NCI-H1105 treated with DMSO at 0.1 percent for 48 hours (cell line): ENCODE data around the gene EEA1.
"Not testable (repeated sequence)": the region's sequence is repeated elsewhere in the genome, so short reads cannot be mapped to it uniquely, and the experiment has no call there.

Experiments used
- DNase-seq: peaks from one replicate; lab custom pipeline; 2025; lab: John Stamatoyannopoulos, UW

EEA1 gene

DNA sequence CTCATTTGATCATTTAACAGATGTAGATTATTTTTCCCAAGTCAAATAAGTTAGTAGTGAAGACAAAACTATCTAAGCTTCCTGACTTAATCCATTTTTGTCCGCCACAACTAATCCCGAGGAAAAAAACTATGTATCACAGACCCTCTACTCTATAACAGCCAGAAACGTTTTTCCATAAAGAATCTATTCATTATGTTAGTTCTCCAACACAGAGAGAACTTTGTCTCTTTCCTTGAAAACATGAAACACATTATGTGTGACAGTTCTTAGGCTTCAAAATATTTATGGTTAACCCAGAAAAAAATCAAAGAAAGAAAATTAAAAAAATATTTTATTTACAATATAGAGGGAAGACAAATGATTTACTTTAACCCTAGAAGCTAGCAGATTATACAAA lies 126.2 kb downstream of the EEA1 start:
- DNase-seq: no peak

DNA sequence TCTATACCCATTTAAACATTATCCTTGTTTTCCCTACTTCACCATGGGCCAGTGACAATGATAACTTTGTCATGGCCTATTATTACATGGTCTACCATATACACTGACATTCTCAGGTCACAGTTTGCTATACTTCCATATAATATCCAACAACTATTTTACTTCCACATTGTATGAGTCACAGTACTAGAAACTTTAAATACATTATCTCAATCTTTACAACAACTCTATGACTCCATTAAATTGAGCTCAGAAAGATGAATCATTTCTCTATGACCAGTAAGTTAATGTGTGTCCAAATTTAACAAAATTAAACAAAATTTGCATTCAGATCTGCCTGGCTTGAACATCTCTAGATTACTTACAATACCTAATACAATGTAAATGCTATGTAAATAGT lies 132.4 kb downstream of the EEA1 start:
- no peak for DNase-seq

DNA sequence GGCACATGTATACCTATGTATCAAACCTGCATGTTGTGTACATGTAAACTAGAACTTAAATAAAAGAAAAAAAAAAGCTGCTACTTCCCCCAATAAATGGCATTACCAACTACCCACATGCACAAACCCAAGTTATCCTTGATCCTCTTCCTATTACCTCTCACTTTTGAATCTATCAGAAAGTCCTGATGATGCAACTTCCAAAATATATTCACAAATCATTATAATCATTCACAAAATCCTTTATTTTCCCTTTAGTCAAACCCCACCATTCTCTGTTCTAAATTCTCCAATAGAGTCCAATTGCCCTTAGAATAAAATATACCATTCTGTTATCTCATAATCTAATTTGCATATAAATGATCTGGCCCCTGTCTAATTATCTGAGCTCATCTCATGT lies 134.3 kb downstream of the EEA1 start:
- DNase-seq: no peak

DNA sequence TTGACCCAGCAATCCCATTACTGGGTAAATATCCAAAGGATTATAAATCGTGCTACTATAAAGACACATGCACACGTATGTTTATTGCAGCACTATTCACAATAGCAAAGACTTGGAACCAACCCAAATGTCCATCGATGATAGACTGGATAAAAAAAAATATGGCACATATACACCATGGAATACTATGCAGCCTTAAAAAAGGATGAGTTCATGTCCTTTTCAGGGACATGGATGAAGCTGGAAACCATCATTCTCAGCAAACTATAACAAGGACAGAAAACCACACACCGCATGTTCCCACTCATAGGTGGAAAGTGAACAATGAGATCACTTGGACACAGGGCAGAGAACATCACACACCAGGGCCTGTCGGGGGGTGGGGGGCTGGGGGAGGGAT lies 134.7 kb downstream of the EEA1 start:
- DNase-seq: not testable (repeated sequence)

DNA sequence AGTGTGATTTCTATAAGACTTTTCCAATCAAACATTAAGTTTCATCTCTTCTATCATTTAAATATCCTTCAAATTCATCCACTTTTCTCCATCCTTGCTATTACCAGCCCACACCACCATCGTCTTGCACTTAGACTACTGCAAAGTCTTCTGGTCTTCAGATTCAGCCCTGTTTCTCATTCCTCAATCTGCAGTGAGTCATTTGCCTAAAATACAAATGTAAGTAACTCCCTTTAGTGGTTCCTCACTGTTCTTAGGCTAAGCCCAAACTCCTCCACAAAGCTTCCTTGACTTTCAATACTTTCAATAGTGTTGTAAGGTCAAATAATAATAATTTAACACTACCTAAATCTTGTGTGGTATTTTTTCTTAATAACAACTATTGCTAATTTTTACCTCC lies 143.1 kb downstream of the EEA1 start:
- no peak for DNase-seq

DNA sequence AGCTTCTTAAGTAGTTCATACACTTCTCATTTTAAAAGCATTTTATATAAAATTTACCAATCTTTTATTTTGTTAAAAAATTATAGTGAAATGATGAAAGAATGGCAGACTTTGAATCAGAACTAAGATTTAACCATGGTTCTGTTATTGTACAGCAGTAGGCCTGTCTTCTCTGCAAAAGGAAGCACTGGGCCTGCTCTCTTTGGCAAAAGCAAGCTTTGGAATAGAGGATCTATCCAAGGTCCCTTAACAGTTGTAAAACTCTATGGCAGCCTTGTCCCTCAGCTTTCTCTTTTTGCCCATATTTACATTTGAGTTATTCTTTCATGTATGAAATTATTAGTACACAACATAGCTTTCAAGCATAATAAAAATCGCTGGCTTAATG lies 143.5 kb downstream of the EEA1 start:
- no peak for DNase-seq

DNA sequence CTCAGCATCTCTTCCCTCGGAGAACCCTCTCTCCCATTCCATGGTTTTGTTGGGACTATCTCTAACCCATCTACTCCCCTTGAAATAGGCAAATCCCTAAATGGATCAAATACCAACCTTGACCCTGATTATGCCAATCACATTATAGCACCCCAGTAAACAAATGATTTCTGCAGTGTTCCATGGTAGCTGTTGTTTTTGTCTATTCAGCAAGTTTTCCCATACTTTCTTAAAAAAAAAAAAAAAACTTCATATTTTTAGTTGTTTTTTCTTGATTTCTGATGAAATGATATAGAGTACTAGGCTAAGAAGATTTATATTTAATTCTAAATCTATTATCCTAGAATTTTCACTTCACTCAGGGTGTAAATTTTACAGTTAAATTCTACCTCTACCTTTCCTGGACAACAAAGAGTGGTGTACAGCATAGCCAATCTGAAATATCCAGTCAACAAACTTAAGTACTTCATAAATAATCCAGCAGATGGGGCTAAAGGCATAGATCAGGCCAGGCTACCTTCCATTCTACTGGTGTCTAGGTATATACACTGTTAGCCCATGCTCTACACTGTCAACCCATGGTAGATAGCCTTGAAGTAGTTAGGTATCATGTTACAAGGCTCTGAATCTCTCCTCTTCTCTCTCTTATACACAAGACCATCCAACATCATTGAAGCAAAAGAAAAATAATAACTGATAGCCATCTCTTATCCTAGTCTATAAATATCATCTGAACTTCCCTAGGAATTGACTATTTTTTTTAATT lies 144.1 kb downstream of the EEA1 start:
- peak; percentile 95 for DNase-seq

DNA sequence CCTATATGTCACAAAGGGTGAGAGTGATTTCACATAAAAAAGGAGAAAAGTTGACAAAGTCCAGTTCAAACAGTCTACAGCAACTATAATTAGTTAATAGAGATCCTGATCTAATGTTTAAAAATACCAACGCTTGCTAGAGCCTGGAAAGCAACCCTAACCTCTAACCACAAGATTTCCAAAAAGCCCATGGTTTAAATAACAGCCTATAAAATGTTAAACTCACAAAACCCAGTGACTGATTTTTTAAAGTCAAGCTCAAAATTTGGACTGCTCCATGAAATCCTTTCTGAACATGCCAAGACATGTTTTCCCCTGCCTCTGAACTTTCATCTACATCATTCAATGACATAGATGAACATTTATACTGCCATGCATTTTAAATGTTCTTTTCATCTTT lies 144.7 kb downstream of the EEA1 start:
- no peak for DNase-seq

DNA sequence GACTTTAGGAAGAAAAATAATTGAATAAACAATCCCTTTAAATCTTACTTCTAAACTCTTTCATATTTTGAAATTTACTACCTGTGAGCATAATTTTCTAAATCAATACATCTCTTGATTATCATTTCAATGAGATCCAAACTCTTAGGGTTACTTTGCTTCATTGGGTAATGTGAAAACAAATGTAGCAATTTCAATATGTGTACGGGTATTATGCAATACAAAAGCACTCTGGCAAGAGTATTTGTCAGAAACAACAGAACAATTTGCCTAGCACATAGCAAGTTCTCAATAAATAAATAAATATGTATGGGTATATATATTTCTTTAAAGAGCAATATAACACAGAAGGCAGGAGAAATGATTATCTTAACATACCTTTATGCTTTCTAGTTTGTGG lies 149.2 kb downstream of the EEA1 start:
- DNase-seq: no peak

DNA sequence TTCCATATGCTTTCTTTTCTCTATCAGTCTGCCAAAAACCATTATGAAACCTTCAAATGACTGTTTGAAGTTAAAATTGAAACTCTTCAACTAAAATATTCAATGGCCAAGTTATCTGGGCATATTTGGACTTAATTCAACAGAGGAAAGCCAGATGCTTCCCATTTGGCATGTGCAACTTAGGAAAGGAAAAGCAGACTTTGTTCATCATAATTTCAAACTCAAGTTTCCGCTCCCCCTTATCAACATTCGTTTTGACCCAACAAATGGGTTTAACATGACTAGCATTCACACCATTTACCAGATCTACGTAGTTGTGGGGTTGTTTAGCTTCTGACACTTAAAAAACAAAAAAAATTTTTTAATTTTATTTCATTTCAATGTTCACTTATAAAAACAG lies 150.6 kb downstream of the EEA1 start:
- no peak for DNase-seq

DNA sequence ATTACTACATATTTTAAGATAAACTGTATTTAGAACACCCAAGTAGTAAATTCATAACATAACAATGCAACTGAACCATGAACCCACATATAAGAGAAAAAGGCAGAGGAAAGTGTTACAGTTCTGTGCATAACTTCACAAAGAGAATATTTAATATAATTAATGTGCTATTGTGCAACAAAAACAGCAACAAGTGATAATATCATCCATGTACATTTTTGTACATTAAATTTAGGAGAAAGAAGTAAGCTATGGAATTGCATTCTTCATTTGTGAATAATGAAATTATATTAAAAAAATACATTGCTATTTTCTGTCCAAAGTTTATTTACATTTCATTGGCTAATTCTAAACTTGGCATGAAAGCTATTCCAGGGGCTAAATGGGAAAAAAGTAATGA lies 153.7 kb downstream of the EEA1 start:
- no peak for DNase-seq

DNA sequence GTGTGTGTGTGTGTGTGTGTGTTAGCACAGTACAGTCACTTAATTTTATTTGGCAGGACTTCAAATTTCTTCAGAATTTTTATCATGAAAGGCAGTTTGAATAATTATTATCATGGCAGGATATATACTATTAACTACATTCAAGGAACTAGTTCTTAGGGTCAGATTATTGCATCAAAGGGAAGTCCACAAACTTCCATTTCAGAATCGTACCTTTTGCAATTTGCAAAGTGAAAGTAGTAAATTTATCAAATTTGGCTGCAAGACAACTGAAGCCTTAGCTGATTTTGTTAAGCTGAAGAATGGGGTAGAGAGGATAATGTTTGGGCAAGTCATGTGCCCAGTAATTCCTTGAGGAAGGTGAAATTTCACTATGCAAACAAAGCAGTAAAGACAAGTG lies 158.1 kb downstream of the EEA1 start:
- DNase-seq: peak; percentile 25

DNA sequence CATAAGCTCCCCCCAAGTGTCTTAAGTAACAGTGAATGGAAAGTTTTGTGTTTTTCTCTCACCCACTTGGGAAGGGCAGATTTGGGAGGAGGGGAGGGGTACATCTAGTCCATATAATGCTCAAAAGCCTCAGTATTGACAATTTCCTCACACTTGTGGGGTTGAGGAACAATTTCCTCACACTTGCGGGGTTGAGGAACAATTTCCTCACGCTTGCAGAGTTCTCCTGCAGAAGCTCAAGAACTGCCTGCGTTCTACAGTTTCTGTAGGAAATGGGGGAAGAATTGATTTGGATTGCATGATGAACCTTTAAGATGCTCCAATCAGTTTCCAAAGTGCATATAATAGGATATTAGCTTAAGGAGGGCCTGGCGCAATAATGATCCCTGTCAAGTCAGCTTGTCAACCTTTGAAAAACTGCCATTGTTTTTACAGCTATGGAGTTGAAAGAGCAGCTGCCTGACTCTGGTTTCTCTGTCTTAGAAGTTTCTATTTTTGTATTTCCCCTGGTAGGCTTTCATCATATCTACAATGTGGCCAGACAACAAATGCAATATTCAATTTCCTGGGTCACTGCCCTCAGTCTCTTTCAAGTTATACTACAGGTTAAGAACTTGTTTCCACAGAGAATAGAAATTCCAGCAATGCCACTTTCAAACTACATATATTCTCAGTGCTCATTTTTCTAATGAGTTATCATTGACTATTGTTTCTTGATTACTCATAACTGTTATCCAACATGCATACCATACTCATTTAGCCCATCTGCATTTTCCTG lies 159.8 kb downstream of the EEA1 start:
- no peak for DNase-seq

DNA sequence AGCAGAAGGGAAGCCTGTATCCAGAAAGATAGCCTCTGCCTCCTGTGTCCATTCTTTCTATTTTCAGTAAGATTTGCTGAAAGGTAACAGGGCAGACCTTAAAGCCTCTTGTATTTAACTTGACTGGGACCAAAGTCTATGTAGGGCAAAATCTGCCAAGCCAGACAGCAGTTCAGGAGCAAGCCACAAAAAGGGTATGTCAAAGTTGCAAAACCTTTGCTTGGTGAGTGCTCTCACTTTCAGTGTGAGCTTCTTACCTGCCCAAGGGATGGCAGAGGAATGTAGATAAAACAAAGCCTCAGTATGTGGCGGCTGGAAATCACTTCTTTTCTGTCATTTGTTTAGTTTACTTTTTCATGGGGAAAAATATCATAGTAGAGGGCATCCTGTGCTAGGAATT lies 163.2 kb downstream of the EEA1 start:
- no peak for DNase-seq

DNA sequence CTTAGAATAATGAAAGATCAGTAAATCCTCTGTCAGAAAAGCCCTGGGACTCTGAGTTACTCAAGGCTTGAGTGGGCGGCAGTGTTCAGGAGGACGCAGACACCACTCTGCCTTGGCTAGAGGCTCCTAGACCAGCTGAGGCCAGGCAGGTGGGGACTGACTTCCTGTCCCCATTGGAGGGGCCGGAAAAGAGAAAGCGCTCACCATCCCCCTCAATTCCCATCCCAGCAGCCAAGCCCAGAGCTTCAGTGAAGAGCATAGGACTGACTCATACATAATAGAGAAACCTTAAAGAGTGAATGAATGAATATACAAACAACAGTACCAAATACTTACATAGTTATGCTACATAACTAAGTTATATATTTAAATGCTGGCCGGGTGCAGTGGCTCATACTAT lies 164.3 kb downstream of the EEA1 start:
- DNase-seq: no peak

DNA sequence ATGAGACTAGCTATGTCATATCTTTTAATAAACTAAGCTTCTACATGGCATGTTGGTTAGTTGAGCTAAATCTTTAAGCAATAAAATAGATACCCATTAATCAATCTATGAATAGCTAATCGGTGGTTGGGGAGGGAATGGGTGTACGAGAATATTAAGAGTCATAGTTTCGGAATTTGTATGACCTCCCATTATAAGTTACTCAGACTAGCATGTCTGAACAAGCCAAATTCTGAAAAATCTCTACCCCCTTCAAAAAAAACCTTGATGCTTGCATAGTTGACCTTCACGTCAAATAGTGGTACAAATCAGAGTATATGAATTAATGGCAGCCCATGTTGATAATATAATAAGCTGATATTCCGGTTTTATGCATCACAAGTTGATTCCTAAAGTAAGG lies 166.3 kb downstream of the EEA1 start:
- DNase-seq: no peak

DNA sequence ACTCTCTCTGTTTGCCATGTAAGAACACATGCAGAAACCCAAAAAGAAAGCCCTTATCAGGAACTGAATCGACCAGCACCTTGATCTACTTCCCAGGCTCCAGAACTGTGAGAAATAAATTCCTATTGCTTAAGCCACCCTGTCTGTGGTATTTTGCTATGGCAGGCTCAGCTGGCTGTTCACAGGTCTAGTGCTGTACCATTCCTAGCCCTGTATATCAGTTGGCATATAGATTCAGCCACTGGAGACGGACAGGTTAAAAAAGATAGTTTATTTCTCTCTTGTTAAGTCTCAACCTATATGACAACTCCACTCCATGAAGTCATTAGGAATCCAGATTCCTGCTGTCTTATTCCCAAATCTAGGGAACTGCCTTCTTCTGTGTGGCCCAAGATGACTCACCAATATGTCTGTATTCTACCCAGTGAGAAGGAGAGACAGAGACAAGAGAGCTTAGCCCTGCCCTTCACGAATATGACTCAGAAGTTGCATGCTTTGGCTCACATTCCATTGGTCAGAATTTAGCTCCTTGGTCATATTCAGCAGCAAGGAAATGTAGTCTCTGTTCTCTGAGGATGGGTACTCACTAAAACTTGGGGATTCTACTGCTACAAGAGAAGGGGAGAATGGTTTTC lies 169.3 kb downstream of the EEA1 start:
- no peak for DNase-seq

DNA sequence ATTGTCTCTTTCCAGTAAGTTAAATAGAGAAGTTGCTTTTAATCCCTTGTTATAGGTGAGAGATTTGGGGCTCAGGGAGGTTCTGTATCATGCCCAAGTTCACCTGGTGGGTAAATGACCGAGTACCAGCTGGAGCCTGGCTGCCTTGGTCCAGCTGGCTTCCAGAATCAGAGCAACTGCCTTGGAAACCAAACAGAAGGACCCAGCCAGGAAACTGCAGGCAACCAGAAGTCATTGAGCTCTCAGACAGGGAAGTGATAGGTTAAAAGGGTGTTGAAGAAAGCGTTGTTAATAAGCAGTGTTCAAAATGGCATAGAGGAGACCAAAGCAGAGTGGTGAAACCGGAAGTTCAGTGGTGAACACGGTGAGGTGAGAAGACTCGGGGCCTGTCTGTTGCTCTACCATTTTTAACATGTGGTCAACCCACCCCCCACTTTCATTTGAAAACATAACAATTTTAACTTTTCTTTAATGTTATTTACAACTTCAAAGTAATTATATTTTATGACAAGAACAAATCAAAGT lies 171.4 kb downstream of the EEA1 start:
- no peak for DNase-seq

DNA sequence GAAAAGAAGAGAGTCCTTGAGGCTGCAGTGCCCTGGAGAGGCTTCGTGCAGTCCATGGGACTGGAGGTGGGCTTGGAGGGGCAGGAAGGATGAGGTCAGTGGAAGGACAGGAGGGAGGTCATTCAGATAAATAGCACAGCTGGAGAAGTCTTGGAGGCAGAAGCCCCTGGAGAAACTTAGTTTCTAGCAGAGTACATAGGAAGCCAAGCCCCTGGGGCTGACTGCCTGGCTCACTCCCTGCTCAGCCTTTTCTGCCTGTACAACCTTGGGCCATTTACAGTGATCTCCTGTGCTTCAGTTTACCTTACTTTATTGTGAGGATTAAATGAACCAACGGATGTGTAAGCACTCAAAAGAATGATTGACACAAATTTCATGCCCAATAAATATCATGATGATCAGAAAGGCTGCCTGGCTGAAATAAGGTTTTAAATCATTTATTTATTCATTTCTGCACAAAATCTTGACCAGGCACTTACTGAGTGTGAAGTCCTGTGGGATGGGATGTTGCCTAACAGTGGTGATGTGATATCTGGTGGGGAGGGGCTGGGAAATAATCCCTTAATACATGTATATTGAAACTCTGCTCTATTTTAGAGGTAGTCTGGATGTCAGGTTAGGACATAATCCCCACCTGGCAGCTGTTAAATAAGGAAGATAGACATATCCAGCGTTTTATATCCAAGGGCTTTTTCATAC lies 172.0 kb downstream of the EEA1 start:
- no peak for DNase-seq

DNA sequence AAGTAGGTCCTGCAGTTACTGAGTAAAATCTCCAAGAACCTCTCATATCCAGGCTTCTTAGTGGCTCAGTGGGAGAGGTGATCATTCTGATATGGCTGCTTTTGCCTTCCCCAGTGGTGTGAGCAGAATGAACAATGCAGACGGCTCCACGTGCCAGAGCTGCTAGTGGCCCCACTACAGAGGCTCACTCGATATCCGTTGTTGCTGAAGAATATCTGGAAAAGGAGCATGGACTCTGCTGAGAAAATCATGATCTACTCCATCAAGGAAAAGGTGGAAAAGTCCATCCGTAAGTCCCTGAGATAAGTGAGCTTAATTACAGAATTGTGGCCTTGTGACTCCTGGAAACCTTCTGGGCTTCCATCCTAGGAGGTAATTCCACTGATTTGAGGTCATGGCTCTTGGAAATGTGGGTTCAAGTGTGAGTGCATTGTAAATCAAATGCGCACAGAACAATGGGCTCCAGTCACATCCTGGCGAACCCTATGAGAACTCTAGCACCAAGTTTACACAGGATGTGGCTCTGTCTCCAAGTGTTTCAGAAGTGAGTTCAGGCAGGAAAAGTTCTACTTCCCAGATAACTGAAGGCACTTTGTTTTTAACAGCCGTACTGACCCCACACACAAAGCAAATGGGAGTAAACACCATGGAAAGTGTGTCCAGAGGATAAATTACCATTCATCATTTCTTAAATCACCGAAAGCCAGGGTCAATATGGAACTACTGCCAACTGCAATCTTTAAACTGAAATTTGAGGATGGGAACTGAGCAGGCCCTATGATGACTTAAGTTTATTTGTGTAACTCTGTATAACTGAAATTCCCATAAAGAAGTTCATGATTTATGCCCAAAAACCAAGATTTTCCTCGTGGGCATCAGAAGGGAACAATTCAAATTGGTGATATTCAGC lies 174.9 kb downstream of the EEA1 start:
- DNase-seq: no peak

DNA sequence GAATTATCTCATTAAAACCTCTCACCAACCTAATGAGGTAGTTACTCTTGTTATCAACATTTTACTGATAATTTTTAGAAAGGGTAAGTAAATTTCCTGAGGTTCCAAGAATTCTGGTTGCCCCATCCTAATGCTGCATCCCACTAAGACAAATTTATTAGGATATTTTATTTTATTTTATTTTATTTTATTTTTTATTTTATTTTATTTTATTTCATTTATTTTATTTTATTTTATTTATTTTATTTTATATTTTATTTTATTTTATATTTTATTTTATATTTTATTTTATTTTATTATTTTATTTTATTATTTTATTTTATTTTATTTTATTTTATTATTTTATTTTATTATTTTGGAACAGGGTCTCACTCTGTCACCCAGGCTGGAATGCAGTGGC lies 179.4 kb downstream of the EEA1 start:
- DNase-seq: not testable (repeated sequence)
